Mucosa of descending colon (tissue), 3 donors: ENCODE measurements around the gene UQCRQ. TPM values are rescaled to one million over a fixed set of nuclear protein-coding genes. Genes with fewer than 3 reads are reported as not detected.

Source experiments
- ATAC-seq: fragments of 200-7000 bp; cut with Tn5 transposase; one replicate; pipeline ENCODE4 v1.9.1; 2020; ENCODE audit warnings: mild to moderate bottlenecking, moderate library complexity
- DNase-seq, 3 donors: peaks; one replicate each; pipeline ENCODE4 v3.0.0-alpha.2; 2020
- H3K36me3 ChIP-seq: fragments of 200-600 bp; one replicate; pipeline ENCODE4 v1.8.0; 2021; ENCODE audit warnings: low read depth, mild to moderate bottlenecking
- H3K4me1 ChIP-seq: fragments of 200-600 bp; one replicate; pipeline ENCODE4 v1.8.0; 2021; ENCODE audit warnings: low read depth, mild to moderate bottlenecking
- H3K4me3 ChIP-seq: fragments of 200-600 bp; one replicate; pipeline ENCODE4 v1.8.0; 2021; ENCODE audit warnings: mild to moderate bottlenecking
- H3K9me3 ChIP-seq: fragments of 200-600 bp; one replicate; pipeline ENCODE4 v1.8.0; 2021; ENCODE audit warnings: mild to moderate bottlenecking
- CTCF ChIP-seq: fragments of 200-600 bp; IDR thresholded peaks from one replicate; pipeline ENCODE4 v1.8.0; 2022; ENCODE audit warnings: antibody characterized with exemption, mild to moderate bottlenecking
- intact Hi-C, 2 donors: fragments of 100-400 bp; cut with DNase I in 1 of 2; cut with micrococcal nuclease in 1 of 2; formaldehyde crosslinking; loops; one replicate each; pipeline versions ENCODE4 v1.11.0 to v1.11.1; 2022; cut with DNase I, micrococcal nuclease
- total RNA-seq, 3 donors: library from RNA; stranded (reverse); fragmentation: NEBNext Ultra II Directional in 2 of 3; extraction: Animal tissue kit (Norgen Biotek cat#: 25700) in 2 of 3; gene quantifications; one replicate each; pipeline versions ENCODE4 v1.2.1 to v1.2.4, GENCODE V29; 2021 to 2023
- donor health status: DM: no; HTN: no; CAD: no; lungs with moderate emphysema.
- donor health status: DM: no; HTN: no; CAD: no.
- donor health status: DM: no; HTN: yes; CAD: no.

UQCRQ gene
- total RNA-seq, 3 donors from 2014 or later: 448 to 727 (median 690) TPM

GRCh38 chr5:132837868-132838267, 28.6 kb upstream of the UQCRQ start:
- H3K4me3 ChIP-seq: no peak overlapping the region
- DNase-seq: peak; percentile 75 to 81 (median 78)
- peaks cover 44% of the 10 kb centered on the region for H3K4me1 ChIP-seq
- ATAC-seq: peak; percentile 88
- H3K9me3 ChIP-seq: no peaks in the 10 kb centered on the region
- intact Hi-C loops: no loop called here
- H3K36me3 ChIP-seq: no peaks in the 10 kb centered on the region
- no peak for TF ChIP-seq CTCF

GRCh38 chr5:132838516-132839282, 27.7 kb upstream of the UQCRQ start:
- ATAC-seq: peak; percentile 35
- peaks cover 44% of the 10 kb centered on the region for H3K4me1 ChIP-seq
- DNase-seq: peak in 1 of 3 donors; percentile 46
- H3K9me3 ChIP-seq: no peaks in the 10 kb centered on the region
- no peak overlapping the region for H3K4me3 ChIP-seq
- no peaks in the 10 kb centered on the region for H3K36me3 ChIP-seq
- TF ChIP-seq CTCF: no peak
- intact Hi-C loops: no loop called here

- ATAC-seq (peak; percentile 78), DNase-seq (peak in 1 of 3 donors; percentile 60)
- H3K4me3 ChIP-seq: no peak overlapping the region
- TF ChIP-seq CTCF: no peak
- intact Hi-C loops: no loop called here
- H3K9me3 ChIP-seq: no peaks in the 10 kb centered on the region
- H3K4me1 ChIP-seq: peaks cover 44% of the 10 kb centered on the region
- no peaks in the 10 kb centered on the region for H3K36me3 ChIP-seq
Observed at GRCh38 chr5:132839426-132840301, 26.8 kb upstream of the UQCRQ start.

- Histone ChIP-seq H3K4me1 (peaks cover 44% of the 10 kb centered on the region), H3K9me3 (no peaks in the 10 kb centered on the region), H3K36me3 (no peaks in the 10 kb centered on the region), H3K4me3 (no peak overlapping the region)
- intact Hi-C loops: no loop called here
- no peak for DNase-seq
- no peak for ATAC-seq
- no peak for TF ChIP-seq CTCF
Observed at GRCh38 chr5:132840313-132840712, 26.1 kb upstream of the UQCRQ start.

GRCh38 chr5:132840896-132841295, 25.5 kb upstream of the UQCRQ start:
- ATAC-seq (no peak), DNase-seq (no peak)
- H3K4me1 ChIP-seq: peaks cover 44% of the 10 kb centered on the region
- no peak overlapping the region for H3K4me3 ChIP-seq
- no peak for TF ChIP-seq CTCF
- no peaks in the 10 kb centered on the region for H3K36me3 ChIP-seq
- H3K9me3 ChIP-seq: no peaks in the 10 kb centered on the region
- intact Hi-C loops: no loop called here
